ENCODE data around the gene ADPRS. TPM values are rescaled to one million over a fixed set of nuclear protein-coding genes. Genes with fewer than 3 reads are reported as not detected.

Gene ADPRS
- total RNA-seq, 2 donors from 2014 or later, result 17.0 to 21.2 TPM

DNA sequence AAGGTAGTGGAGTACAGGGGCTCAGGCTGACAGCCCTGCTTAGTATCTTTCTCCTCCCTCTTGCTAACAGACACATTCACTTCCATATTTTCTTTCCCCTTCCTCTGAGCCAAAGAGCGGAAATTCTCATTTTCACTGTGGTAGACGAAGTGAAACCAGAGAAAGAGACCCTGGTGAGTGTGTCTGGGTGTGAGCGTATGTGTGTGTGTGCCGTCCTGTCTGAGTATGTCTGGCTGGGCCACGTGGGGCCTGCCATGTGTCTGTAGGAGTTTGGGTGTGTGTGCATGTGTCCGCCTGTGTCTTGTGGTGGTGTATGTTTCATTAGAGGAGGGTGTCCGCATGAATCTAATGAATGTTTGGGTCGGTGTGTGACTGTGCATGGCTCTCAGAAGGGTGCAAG lies 34.7 kb downstream of the ADPRS start:
- no peak for DNase-seq
- Mint-ChIP-seq H3K27me3 (peaks cover 51% of the 10 kb centered on the region), H3K4me1 (peaks cover 32% of the 10 kb centered on the region), H3K27ac (no peak overlapping the region), H3K4me3 (peak overlapping the region; percentile 73), H3K36me3 (ENCODE audit: low read depth) (peaks cover 9% of the 10 kb centered on the region)
- H3K9me3 ChIP-seq (ENCODE audit: control insufficient read depth, low read length, poor library complexity, severe bottlenecking), result no peaks in the 10 kb centered on the region
- ATAC-seq, result peak; percentile 55

DNA sequence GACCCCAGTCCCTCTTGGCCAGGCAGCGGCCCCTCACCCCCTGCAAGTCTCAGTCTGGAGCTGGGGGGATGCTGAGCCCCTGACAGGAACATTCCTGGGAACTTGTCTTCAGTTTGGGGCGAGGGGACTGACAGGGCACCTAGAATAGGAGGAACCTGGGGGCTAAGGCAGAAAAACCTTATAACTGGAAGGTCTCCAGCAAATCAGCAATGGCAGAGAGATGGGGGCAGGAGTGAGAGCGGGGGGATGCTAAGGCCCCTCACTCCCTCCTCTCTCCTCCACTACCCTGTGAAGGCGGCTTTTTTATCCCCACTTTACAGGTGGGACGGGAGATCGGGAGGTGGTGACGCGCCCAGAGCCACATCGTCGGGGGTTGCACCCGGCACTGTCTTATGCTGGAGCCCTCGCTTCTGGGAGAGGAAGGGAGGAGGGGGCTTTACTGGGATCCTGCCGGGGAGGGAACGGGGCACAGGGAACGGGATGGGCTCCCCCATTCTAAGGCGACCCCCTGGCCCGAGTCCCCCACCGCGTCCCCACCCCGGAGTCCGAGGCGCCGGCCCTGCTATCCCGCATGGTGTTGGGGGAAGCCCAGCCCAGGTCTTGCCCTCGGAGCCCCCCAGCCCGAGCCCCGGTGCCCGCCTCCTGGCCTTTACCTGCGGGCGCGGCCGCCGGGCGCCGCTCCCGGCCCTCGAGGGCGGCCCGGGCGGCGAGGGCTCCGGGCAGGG lies 35.9 kb downstream of the ADPRS start:
- H3K36me3 Mint-ChIP-seq (ENCODE audit: low read depth), result peaks cover 9% of the 10 kb centered on the region
- peaks cover 32% of the 10 kb centered on the region for H3K4me1 Mint-ChIP-seq
- H3K27me3 Mint-ChIP-seq, result peaks cover 51% of the 10 kb centered on the region
- DNase-seq, result no peak
- no peak overlapping the region for H3K27ac Mint-ChIP-seq
- ATAC-seq, result no peak
- H3K4me3 Mint-ChIP-seq, result peak overlapping the region; percentile 75
- no peaks in the 10 kb centered on the region for H3K9me3 ChIP-seq (ENCODE audit: control insufficient read depth, low read length, poor library complexity, severe bottlenecking)

DNA sequence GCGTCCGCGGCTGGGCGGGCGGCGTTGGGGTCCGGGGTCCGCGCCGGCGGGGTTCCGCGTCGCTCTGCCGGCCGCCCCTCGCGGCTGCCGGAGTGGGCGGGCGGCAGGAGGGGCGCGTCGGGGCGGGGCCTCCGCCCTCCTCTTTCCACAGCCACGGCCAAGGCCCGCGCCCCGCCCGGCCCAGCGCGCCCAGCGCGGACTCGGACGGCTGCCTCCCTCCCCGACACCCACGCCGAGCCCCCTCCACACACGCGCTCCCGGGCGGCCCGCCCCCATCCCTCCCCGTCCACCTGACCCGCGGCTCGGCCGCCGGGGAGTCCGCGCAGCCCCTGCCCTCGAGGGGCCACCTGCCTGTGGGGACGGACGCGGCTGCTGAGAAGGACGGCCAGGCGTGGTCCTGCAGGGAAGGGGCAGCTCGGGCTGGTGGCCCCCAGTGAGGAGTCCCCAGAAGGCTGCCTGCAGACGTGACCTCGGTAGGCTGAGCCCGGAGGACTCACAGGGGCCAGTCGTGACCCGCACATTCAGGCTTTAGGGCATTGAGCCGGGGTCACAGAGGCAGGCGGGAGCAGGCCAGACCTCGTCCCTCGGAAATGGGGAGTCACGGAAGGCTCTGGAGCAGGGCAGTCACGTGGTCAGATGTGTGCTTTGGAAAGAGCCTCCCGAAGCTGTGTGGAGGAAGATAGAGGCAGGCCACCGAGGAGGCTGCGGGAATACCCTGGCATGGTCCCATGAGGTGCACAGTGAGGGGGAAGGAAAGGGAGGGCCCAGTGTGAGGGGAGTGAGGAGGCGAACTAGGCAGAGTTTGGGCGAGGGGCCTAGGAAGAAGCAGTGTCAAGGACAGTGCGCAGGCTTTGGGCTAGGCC lies 36.7 kb downstream of the ADPRS start, which contains the start of gene COL8A2:
TSS of gene COL8A2 (minus strand) at position 94 of the 863 bp plus-strand sequence. CDS start 24,980 bp downstream, outside the sequence.
- H3K36me3 Mint-ChIP-seq (ENCODE audit: low read depth), result peaks cover 9% of the 10 kb centered on the region
- H3K4me3 Mint-ChIP-seq, result peak within 1 kb of the TSS; percentile 78
- H3K27ac Mint-ChIP-seq, result no peak within 1 kb of the TSS
- ATAC-seq (peak; percentile 50), DNase-seq (no peak)
- peaks cover 45% of the 10 kb centered on the region for H3K27me3 Mint-ChIP-seq
- H3K4me1 Mint-ChIP-seq, result peaks cover 32% of the 10 kb centered on the region
- no peaks in the 10 kb centered on the region for H3K9me3 ChIP-seq (ENCODE audit: control insufficient read depth, low read length, poor library complexity, severe bottlenecking)

DNA sequence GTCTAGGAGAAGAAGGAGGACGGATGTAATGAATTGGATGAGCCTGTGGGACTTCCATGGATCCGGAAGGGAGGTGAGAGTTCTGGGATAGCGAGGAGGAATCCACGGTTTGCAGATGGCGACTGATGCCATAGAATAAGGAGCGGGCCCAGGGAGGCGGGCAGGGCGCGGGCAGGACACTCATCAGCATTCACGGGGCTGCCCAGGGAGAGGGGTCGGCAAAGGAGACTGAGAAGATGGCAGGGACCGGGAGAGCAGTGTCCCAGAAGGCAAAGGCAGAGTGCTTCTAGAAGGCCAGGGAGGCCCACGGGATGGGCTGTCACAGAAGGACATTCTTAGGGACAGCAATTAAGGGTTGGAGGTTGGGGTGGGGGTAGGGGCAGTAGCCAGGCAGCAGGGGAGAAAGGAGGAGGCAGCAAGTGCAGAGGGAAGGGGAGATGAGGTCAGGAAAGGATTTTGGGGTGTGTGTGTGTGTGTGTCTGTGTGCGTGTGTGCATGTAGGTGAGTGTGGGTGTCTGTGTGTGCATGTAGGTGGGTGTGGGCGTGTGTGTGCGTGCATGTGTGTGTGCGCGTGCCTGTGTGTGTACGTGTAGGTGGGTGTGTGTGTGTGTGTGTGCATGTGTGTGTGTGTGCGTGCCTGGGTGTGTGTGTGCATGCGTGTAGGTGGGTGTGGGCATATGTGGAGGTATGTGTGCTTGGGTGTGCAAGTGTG lies 37.5 kb downstream of the ADPRS start:
- ATAC-seq (no peak), DNase-seq (no peak)
- peaks cover 9% of the 10 kb centered on the region for H3K36me3 Mint-ChIP-seq (ENCODE audit: low read depth)
- peak overlapping the region; percentile 78 for H3K4me3 Mint-ChIP-seq
- no peak overlapping the region for H3K27ac Mint-ChIP-seq
- no peaks in the 10 kb centered on the region for H3K9me3 ChIP-seq (ENCODE audit: control insufficient read depth, low read length, poor library complexity, severe bottlenecking)
- H3K27me3 Mint-ChIP-seq, result peaks cover 43% of the 10 kb centered on the region
- peaks cover 32% of the 10 kb centered on the region for H3K4me1 Mint-ChIP-seq

DNA sequence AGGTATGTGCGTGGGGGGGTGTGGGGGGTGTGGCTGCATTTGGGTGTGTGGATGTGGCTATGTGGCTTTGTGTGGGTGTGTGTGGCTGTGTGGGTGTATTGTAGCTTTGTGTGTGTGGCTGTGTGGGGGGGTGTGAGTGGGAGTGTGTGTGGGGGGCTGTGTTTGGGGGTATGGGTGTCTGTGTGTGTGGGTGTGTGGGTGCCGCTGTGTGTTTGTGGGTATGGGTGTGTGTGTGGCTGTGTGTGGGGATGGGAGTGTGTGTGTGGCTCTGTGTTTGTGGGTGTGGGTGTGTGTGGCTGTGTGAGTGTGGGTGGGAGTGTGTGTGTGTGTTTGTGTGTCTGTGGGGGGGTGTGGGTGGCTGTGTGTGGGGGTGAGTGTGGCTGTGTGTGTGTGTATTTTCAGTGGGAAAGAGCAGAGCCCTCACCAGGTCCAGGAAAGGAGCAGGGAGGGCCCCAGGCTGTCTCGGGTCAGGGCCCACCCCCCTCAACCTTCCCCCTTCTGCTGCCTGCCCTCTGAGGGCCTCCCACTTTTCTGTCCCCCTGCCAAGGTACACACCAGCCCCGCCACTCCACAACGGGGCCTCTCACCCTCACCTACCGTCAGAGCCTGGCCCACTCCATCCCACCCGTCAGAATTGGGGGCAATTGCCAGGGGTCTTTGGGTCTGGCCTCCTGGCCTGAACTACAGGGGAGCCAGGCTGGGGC lies 38.3 kb downstream of the ADPRS start:
- H3K4me1 Mint-ChIP-seq, result peaks cover 32% of the 10 kb centered on the region
- peaks cover 40% of the 10 kb centered on the region for H3K27me3 Mint-ChIP-seq
- peak overlapping the region; percentile 49 for H3K4me3 Mint-ChIP-seq
- H3K9me3 ChIP-seq (ENCODE audit: control insufficient read depth, low read length, poor library complexity, severe bottlenecking), result no peaks in the 10 kb centered on the region
- ATAC-seq, result no peak
- H3K36me3 Mint-ChIP-seq (ENCODE audit: low read depth), result peaks cover 9% of the 10 kb centered on the region
- no peak overlapping the region for H3K27ac Mint-ChIP-seq
- DNase-seq, result no peak

DNA sequence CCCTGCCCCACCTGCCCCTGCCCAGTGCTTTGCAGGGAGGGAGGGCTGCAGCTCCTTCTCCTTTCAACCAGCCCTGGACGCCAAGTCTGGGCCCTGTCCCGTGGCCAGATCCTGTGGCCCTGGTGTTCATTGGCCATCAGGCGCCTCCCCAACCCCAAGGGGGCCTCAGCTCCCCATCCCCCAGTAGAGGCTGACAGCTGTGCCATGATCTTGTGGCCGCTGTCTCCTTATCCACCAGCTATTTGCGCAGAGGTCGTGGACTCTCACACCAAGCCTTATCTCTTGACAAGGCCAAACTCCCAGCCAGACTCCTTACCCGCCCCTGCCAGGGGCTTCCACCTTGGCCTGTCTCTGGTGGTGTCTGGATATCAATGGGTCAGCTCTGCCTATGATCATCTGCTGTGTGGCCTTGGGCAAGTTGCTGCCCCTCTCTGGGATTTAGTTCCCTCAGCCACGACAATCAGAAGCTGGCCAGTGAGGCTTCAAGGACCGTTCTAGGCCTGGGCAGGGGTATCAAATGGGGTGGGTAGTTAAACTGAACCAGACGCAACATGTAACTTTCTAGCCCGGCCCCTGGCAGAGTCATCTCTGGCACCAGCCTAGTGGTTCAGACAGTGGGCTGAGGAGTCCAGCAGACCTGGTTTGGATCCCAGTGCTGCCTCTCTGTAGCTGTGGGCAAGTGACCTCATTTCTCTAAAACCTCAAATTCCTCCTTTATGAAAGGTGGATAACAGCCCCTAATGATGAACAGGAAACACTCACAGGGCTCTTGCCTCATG lies 39.6 kb downstream of the ADPRS start:
- no peak overlapping the region for H3K27ac Mint-ChIP-seq
- H3K4me1 Mint-ChIP-seq, result peaks cover 23% of the 10 kb centered on the region
- H3K4me3 Mint-ChIP-seq, result no peak overlapping the region
- peaks cover 26% of the 10 kb centered on the region for H3K27me3 Mint-ChIP-seq
- H3K36me3 Mint-ChIP-seq (ENCODE audit: low read depth), result peaks cover 3% of the 10 kb centered on the region
- H3K9me3 ChIP-seq (ENCODE audit: control insufficient read depth, low read length, poor library complexity, severe bottlenecking), result no peaks in the 10 kb centered on the region
- ATAC-seq (no peak), DNase-seq (no peak)

DNA sequence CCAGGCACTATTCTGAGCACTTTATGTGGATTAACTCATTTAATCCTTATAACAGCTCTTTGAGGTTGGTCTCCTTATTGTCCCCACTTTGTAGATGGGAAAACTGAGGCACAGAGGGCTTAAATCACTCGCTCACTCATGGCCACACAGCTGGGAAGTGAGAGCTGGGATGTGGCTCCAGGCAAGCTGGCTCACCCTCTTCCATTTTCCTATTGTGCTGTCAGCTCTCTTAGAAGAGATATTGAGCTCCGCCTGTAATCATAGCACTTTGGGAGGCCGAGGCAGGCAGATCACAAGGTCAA lies 40.2 kb downstream of the ADPRS start:
- H3K27me3 Mint-ChIP-seq, result peaks cover 21% of the 10 kb centered on the region
- peaks cover 18% of the 10 kb centered on the region for H3K4me1 Mint-ChIP-seq
- DNase-seq (no peak), ATAC-seq (no peak)
- no peaks in the 10 kb centered on the region for H3K9me3 ChIP-seq (ENCODE audit: control insufficient read depth, low read length, poor library complexity, severe bottlenecking)
- no peak overlapping the region for H3K4me3 Mint-ChIP-seq
- peak overlapping the region; percentile 71 for H3K27ac Mint-ChIP-seq
- H3K36me3 Mint-ChIP-seq (ENCODE audit: low read depth), result no peaks in the 10 kb centered on the region

DNA sequence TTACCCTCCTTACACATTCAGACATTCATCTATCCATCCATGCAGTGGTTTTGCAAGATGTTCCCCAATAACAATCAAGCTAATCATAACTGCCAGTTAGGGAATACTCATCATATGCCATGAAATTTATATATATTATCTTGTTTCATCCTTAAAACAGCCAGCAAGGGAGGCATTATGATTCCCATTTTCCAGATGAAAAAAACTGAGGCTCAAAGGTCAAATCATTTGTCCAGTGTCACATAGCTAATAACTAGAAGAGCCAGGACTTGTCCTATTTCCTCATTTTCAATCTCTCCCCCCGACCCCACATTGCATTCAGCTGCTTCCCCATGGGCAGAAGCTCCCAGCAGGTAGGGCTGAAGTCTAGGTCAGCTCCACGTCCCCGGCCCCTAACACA lies 43.3 kb downstream of the ADPRS start:
- H3K9me3 ChIP-seq (ENCODE audit: control insufficient read depth, low read length, poor library complexity, severe bottlenecking), result no peaks in the 10 kb centered on the region
- Mint-ChIP-seq H3K36me3 (ENCODE audit: low read depth) (no peaks in the 10 kb centered on the region), H3K4me3 (no peak overlapping the region), H3K4me1 (peaks cover 3% of the 10 kb centered on the region), H3K27me3 (no peaks in the 10 kb centered on the region), H3K27ac (no peak overlapping the region)
- ATAC-seq (no peak), DNase-seq (no peak)

DNA sequence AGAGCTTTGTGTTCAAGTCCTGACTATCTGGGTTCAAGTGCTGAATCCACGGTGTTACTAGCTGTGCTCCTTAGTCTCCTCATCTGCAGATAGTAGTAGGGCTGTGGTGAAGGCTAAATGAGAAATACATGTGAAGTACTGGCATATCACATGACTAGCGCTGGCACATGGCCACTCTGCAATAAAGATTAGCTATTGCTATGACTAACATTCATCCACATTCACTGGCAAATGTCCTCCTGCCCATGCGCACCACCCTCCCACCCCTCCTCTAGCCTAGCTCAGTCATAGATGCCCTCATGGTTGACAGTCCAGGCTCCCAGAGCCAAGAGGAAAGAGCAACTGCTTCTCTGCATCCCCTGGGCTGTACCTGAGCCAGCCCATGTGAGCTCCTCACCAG lies 44.8 kb downstream of the ADPRS start:
- no peak for ATAC-seq
- Mint-ChIP-seq H3K27me3 (no peaks in the 10 kb centered on the region), H3K27ac (no peak overlapping the region), H3K4me3 (no peak overlapping the region), H3K4me1 (no peaks in the 10 kb centered on the region), H3K36me3 (ENCODE audit: low read depth) (peaks cover 2% of the 10 kb centered on the region)
- no peak for DNase-seq
- H3K9me3 ChIP-seq (ENCODE audit: control insufficient read depth, low read length, poor library complexity, severe bottlenecking), result no peaks in the 10 kb centered on the region

DNA sequence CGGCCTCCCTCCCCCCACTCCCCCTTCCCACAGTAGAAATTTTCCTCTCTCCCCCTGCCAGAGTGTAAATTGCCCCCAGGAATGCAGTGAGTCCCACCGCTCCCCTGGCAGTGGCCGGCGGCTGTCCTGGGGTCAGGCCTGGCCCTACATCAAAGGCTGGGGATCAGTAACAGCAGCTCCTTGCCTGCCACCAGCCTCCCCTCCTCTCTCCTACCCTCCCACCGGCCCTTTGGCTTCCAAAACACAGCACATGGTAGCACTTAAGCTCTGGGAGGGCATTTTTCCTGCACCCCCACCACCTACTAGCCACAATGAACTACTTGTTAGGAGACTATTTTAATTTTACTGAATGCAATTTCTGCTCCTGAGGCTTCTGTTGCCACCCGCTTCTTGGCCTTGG lies 45.3 kb downstream of the ADPRS start:
- no peaks in the 10 kb centered on the region for H3K9me3 ChIP-seq (ENCODE audit: control insufficient read depth, low read length, poor library complexity, severe bottlenecking)
- H3K4me1 Mint-ChIP-seq, result no peaks in the 10 kb centered on the region
- no peak overlapping the region for H3K4me3 Mint-ChIP-seq
- no peaks in the 10 kb centered on the region for H3K27me3 Mint-ChIP-seq
- no peak overlapping the region for H3K27ac Mint-ChIP-seq
- ATAC-seq (no peak), DNase-seq (no peak)
- H3K36me3 Mint-ChIP-seq (ENCODE audit: low read depth), result peaks cover 2% of the 10 kb centered on the region

DNA sequence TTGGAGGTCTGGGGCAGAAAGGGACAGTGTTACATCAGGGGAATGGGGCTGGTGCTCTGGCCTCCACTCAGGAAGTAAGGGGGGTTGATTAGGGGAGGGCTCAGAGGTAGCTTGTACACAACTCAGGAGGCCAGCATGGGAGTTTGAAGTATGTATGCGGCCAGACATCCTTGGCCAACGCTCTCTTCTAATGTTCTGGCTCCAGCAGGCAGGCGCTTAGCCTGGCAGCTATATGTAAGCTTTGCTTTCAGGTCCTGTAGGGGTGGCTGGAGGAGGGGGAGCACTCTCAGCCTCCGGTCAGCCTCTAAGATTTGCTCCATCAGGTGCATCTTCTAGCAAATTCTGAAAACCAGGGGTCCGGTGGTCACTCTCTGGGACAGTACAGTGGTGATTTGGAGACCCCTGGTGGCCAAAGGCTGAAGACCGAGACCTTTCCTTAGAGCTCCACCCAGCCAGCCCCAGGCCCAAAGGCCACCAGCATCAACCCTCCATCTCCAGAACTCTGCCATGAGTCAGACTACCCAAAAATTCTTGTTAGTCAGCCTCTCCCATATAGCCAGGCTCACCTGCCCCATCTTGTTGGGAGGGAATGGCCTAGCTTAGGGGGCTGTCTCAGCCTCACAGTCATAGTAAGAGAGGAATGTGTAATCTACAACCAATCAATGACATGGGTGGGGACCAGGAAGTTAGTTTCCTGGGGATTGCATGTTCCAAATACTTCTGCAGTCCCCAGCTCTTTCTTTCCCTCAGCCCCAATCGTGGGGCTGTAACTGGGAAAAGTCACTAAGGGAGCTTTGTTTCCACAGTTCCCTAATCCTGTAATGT lies 46.0 kb downstream of the ADPRS start:
- no peaks in the 10 kb centered on the region for H3K9me3 ChIP-seq (ENCODE audit: control insufficient read depth, low read length, poor library complexity, severe bottlenecking)
- DNase-seq, result no peak
- no peak overlapping the region for H3K4me3 Mint-ChIP-seq
- H3K27me3 Mint-ChIP-seq, result no peaks in the 10 kb centered on the region
- ATAC-seq, result peak; percentile 59
- peaks cover 4% of the 10 kb centered on the region for H3K36me3 Mint-ChIP-seq (ENCODE audit: low read depth)
- H3K4me1 Mint-ChIP-seq, result no peaks in the 10 kb centered on the region
- peak overlapping the region; percentile 21 for H3K27ac Mint-ChIP-seq

DNA sequence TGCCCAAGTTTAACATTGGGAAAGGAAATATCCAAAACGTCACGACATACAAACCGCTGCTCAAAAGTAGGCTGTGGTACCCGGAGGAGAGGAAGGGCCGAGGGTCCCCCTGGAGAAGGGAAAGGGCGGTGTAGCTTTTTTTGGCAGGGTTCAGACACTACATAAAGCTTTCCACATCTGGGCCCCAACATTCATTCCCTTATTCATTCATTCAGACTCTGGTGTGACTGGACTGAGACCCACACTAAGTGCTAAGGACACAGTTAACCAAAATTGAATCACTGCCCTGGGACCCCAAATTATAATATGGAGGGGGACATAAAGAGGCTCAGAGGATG lies 46.6 kb downstream of the ADPRS start:
- peaks cover 2% of the 10 kb centered on the region for H3K4me1 Mint-ChIP-seq
- no peak overlapping the region for H3K27ac Mint-ChIP-seq
- DNase-seq (no peak), ATAC-seq (no peak)
- H3K36me3 Mint-ChIP-seq (ENCODE audit: low read depth), result peaks cover 4% of the 10 kb centered on the region
- no peaks in the 10 kb centered on the region for H3K27me3 Mint-ChIP-seq
- no peak overlapping the region for H3K4me3 Mint-ChIP-seq
- no peaks in the 10 kb centered on the region for H3K9me3 ChIP-seq (ENCODE audit: control insufficient read depth, low read length, poor library complexity, severe bottlenecking)
